HG03103 (cell line): Measurements from ENCODE around the gene KLHL3.

Experiments used
- ATAC-seq: cut with Tn5 transposase; IDR thresholded peaks from one replicate; pipeline ENCODE4 v1.9.1; 2021; ENCODE audit warnings: low read depth; ENCODE audit not compliant: unreplicated experiment

Gene KLHL3

GRCh38 chr5:137750436-137750835 is 14.5 kb upstream of the KLHL3 start:
- ATAC-seq: no peak

- ATAC-seq: no peak
These were observed 12.0 kb upstream of the KLHL3 start for GRCh38 chr5:137747848-137748247.

GRCh38 chr5:137743031-137743640 is 7.2 kb upstream of the KLHL3 start:
- ATAC-seq: peak; percentile 53

- no peak for ATAC-seq
These were observed 5.8 kb upstream of the KLHL3 start for GRCh38 chr5:137741718-137742117.

- ATAC-seq: no peak
These were observed 3.8 kb upstream of the KLHL3 start for GRCh38 chr5:137739737-137740136.

- ATAC-seq: no peak
These were observed 3.1 kb upstream of the KLHL3 start for GRCh38 chr5:137738947-137739346.

- no peak for ATAC-seq
These were observed 1.7 kb upstream of the KLHL3 start for GRCh38 chr5:137737349-137738131.

- no peak for ATAC-seq
These were observed 607 bp upstream of the KLHL3 start for GRCh38 chr5:137736496-137736895.

- ATAC-seq: no peak
These were observed 831 bp downstream of the KLHL3 start for GRCh38 chr5:137734962-137735554.

GRCh38 chr5:137734331-137734730 is 1.6 kb downstream of the KLHL3 start:
- ATAC-seq: no peak

- no peak for ATAC-seq
These were observed 2.0 kb downstream of the KLHL3 start for GRCh38 chr5:137733922-137734321.

- ATAC-seq: no peak
These were observed 2.9 kb downstream of the KLHL3 start for GRCh38 chr5:137733006-137733405.

GRCh38 chr5:137731176-137731575 is 4.7 kb downstream of the KLHL3 start:
- no peak for ATAC-seq

GRCh38 chr5:137730336-137730735 is 5.6 kb downstream of the KLHL3 start:
- ATAC-seq: no peak

GRCh38 chr5:137728048-137728447 is 7.8 kb downstream of the KLHL3 start:
- no peak for ATAC-seq

- no peak for ATAC-seq
These were observed 8.3 kb downstream of the KLHL3 start for GRCh38 chr5:137727623-137728022.

GRCh38 chr5:137724251-137724650 is 11.6 kb downstream of the KLHL3 start:
- no peak for ATAC-seq

GRCh38 chr5:137718611-137719010 is 17.3 kb downstream of the KLHL3 start:
- ATAC-seq: no peak

GRCh38 chr5:137716337-137716736 is 19.6 kb downstream of the KLHL3 start:
- ATAC-seq: no peak

- ATAC-seq: no peak
These were observed 20.4 kb downstream of the KLHL3 start for GRCh38 chr5:137715456-137715855.

- ATAC-seq: no peak
These were observed 20.9 kb downstream of the KLHL3 start for GRCh38 chr5:137714946-137715345.

GRCh38 chr5:137714494-137714893 is 21.4 kb downstream of the KLHL3 start:
- ATAC-seq: no peak
